Transverse colon (tissue), 3 donors: ENCODE measurements around the gene KIAA1143.

Experiments used
- POLR2A ChIP-seq: fragments of 450-650 bp; IDR thresholded peaks from one replicate; pipeline ENCODE4 v1.6.1; 2016; ENCODE audit warnings: antibody characterized with exemption, mild to moderate bottlenecking, moderate library complexity
- TF ChIP-seq, protein P1 (sequence below), 5 experiments: fragments of 200-600 bp in 3 of 5; fragments of 450-650 bp in 2 of 5; sonication (generic) in 3 of 5; IDR thresholded peaks; 1 replicate in 2 of 5; 2 replicates in 3 of 5; pipeline ENCODE4 v1.5.1; 2016 to 2017; ENCODE audit warnings: antibody characterized with exemption in 5 of 5, inconsistent platforms in 3 of 5, mild to moderate bottlenecking in 2 of 5, moderate library complexity in 1 of 5

- TF ChIP-seq POLR2A = no peak
- TF ChIP-seq, protein P1, sequence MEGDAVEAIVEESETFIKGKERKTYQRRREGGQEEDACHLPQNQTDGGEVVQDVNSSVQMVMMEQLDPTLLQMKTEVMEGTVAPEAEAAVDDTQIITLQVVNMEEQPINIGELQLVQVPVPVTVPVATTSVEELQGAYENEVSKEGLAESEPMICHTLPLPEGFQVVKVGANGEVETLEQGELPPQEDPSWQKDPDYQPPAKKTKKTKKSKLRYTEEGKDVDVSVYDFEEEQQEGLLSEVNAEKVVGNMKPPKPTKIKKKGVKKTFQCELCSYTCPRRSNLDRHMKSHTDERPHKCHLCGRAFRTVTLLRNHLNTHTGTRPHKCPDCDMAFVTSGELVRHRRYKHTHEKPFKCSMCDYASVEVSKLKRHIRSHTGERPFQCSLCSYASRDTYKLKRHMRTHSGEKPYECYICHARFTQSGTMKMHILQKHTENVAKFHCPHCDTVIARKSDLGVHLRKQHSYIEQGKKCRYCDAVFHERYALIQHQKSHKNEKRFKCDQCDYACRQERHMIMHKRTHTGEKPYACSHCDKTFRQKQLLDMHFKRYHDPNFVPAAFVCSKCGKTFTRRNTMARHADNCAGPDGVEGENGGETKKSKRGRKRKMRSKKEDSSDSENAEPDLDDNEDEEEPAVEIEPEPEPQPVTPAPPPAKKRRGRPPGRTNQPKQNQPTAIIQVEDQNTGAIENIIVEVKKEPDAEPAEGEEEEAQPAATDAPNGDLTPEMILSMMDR (IDR thresholded peaks at IDR 0.05) = no peak
These were observed 10.7 kb upstream of the KIAA1143 start for GRCh38 chr3:44772099-44772442.
